T-helper 1 cell treated with Interleukin-12 subunit alpha and Interleukin-12 subunit beta and Interleukin-4 antibody, amounts not matched to agents 30 μg/mL and 1 μg/mL, for 36 hours (primary cell): Measurements from ENCODE around the gene CREB3.
A peak's percentile ranks its signal among the peaks of the same experiment; 100 is the strongest.

ENCODE experiments used
- H3K27ac Mint-ChIP-seq: one replicate; pipeline ENCODE4 v1.8.0; 2021; ENCODE audit warnings: mild to moderate bottlenecking, mixed read lengths
- H3K27me3 Mint-ChIP-seq: one replicate; pipeline ENCODE4 v1.8.0; 2021; ENCODE audit warnings: low read depth, mixed read lengths
- H3K36me3 Mint-ChIP-seq: one replicate; pipeline ENCODE4 v1.8.0; 2021; ENCODE audit warnings: low read depth, mixed read lengths
- H3K4me1 Mint-ChIP-seq: one replicate; pipeline ENCODE4 v1.8.0; 2021; ENCODE audit warnings: low read depth, mixed read lengths
- H3K4me3 Mint-ChIP-seq: one replicate; pipeline ENCODE4 v1.8.0; 2021; ENCODE audit warnings: mild to moderate bottlenecking, moderate library complexity, mixed read lengths
- H3K9me3 Mint-ChIP-seq: one replicate; pipeline ENCODE4 v1.8.0; 2021; ENCODE audit warnings: mixed read lengths

Gene CREB3

GRCh38 chr9:35728041-35728971 lies 4.2 kb upstream of the CREB3 start:
- peaks cover 20% of the 10 kb centered on the region for H3K36me3 Mint-ChIP-seq
- no peaks in the 10 kb centered on the region for H3K27me3 Mint-ChIP-seq
- no peak overlapping the region for H3K4me3 Mint-ChIP-seq
- no peaks in the 10 kb centered on the region for H3K9me3 Mint-ChIP-seq
- H3K27ac Mint-ChIP-seq, result no peak overlapping the region
- H3K4me1 Mint-ChIP-seq, result peaks cover 12% of the 10 kb centered on the region

DNA sequence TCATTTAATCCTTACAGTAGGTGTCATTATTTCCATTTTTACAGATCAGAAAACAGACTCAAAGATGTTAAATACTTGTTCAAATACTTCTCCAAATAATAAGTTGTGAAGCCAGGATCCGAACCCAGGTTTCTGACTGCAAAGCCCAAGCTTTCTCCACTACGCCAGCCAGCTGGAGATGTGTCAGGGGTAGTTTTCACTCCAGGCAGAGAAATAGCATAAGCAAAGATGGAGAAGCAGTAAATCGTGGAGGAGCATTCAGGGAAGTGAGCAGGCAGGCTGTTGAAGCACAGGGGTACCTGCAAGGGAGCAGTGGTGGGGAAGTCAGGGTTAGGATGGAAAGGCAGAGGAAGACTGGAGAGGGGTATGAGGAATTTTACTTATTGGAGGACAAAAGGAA lies 3.4 kb upstream of the CREB3 start:
- Mint-ChIP-seq H3K4me3 (no peak overlapping the region), H3K4me1 (peaks cover 12% of the 10 kb centered on the region), H3K27ac (no peak overlapping the region), H3K27me3 (no peaks in the 10 kb centered on the region), H3K36me3 (peaks cover 20% of the 10 kb centered on the region), H3K9me3 (no peaks in the 10 kb centered on the region)

DNA sequence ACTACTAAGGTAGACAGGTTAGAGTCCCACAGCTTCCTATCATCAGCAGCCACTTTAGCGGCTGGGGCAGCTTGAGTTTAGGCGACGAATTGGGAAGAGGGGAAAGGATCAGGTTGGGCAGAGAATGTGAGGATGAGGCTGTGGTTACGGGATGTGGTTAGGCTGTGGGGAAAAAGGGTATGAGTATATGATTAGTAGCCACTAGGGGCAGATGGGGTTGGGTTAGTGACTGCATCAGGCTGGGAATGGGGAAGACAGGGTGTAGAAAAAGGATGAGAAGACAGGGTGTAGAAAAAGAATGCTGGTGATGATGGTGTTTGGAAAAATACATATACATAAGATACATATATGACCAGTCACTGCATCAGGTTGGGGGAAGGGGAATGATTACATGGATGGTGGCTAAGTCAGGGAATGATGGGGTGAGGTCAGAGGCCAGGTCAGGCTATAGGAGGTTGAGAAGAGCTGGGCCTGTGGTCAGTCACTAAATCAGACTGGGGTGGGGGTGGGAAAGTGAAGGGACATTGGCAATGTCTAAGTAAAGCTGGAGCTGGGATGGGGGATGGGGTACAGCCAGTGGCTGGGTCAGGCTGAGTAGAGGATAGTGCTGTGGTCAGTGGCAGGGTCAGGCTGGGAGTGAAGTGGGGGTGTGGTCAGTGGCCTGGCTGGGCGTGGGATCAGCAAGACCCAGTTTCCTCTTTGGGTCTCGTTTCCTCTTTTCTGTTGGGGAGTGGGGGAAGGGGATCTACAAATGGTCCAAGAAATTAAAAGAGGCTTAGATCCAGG lies 2.6 kb upstream of the CREB3 start:
- no peak overlapping the region for H3K4me3 Mint-ChIP-seq
- H3K36me3 Mint-ChIP-seq, result peaks cover 17% of the 10 kb centered on the region
- H3K4me1 Mint-ChIP-seq, result peaks cover 12% of the 10 kb centered on the region
- no peaks in the 10 kb centered on the region for H3K9me3 Mint-ChIP-seq
- H3K27me3 Mint-ChIP-seq, result no peaks in the 10 kb centered on the region
- peak overlapping the region; percentile 50 for H3K27ac Mint-ChIP-seq

GRCh38 chr9:35730486-35730854 lies 2.0 kb upstream of the CREB3 start:
- Mint-ChIP-seq H3K9me3 (no peaks in the 10 kb centered on the region), H3K27me3 (no peaks in the 10 kb centered on the region), H3K4me3 (no peak overlapping the region), H3K27ac (peak overlapping the region; percentile 50), H3K36me3 (peaks cover 21% of the 10 kb centered on the region), H3K4me1 (peaks cover 15% of the 10 kb centered on the region)

DNA sequence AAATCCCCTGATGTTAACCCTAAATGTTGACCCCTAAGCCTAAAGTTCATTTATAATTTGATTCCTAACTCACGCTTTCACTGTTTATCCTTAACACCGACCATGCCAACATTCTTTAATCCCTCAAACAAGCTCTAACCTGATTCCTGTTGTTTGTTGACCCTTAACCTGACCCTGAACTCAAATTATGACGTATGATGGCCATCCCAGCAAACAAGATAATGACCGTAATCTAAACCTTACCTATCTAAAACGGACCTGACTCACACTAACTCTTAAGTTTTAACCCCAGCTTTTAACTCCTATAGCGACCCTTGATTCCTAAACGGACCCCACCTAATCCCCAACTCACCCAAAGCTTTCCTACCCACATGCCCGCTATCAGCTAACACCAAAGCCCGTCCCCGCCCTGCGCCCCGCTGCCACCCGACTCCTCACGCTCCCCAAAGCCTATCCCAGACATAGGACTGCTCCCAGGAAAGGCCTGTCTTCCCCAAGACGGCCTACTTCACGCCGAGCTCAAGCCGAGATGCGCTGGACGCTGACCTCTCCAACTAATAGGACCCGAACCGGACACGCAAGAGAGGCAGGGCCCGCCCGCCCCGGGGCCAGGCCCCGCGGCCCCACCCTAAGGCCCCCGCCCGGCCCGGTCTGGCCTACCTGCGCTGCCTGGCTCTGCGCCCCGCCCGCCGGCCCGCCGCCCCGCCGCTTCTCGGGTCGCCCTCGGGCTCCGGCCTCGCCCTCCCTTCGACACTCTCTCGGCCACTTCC lies 866 bp upstream of the CREB3 start:
- H3K36me3 Mint-ChIP-seq, result peaks cover 22% of the 10 kb centered on the region
- no peaks in the 10 kb centered on the region for H3K27me3 Mint-ChIP-seq
- H3K27ac Mint-ChIP-seq, result peak overlapping the region; percentile 92
- H3K4me3 Mint-ChIP-seq, result peak overlapping the region; percentile 93
- no peaks in the 10 kb centered on the region for H3K9me3 Mint-ChIP-seq
- H3K4me1 Mint-ChIP-seq, result peaks cover 18% of the 10 kb centered on the region

GRCh38 chr9:35732800-35733541 lies 505 bp downstream of the CREB3 start:
- no peaks in the 10 kb centered on the region for H3K9me3 Mint-ChIP-seq
- peak overlapping the region; percentile 92 for H3K27ac Mint-ChIP-seq
- H3K4me3 Mint-ChIP-seq, result peak overlapping the region; percentile 93
- H3K27me3 Mint-ChIP-seq, result no peaks in the 10 kb centered on the region
- H3K4me1 Mint-ChIP-seq, result peaks cover 18% of the 10 kb centered on the region
- peaks cover 24% of the 10 kb centered on the region for H3K36me3 Mint-ChIP-seq

- peaks cover 35% of the 10 kb centered on the region for H3K36me3 Mint-ChIP-seq
- no peaks in the 10 kb centered on the region for H3K9me3 Mint-ChIP-seq
- H3K4me3 Mint-ChIP-seq, result no peak overlapping the region
- no peak overlapping the region for H3K27ac Mint-ChIP-seq
- H3K27me3 Mint-ChIP-seq, result no peaks in the 10 kb centered on the region
- H3K4me1 Mint-ChIP-seq, result peaks cover 18% of the 10 kb centered on the region
These were observed 1.6 kb downstream of the CREB3 start for GRCh38 chr9:35734096-35734495.

DNA sequence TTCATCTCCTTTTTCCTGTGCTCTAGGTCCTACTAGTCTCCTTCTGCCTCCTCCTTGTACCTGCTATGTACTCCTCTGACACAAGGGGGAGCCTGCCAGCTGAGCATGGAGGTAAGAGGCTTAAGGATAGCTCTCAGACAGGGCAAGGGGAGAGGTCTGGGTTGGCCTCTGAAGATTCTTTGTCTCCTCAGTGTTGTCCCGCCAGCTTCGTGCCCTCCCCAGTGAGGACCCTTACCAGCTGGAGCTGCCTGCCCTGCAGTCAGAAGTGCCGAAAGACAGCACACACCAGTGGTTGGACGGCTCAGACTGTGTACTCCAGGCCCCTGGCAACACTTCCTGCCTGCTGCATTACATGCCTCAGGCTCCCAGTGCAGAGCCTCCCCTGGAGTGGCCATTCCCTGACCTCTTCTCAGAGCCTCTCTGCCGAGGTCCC lies 3.8 kb downstream of the CREB3 start:
- no peaks in the 10 kb centered on the region for H3K9me3 Mint-ChIP-seq
- no peaks in the 10 kb centered on the region for H3K27me3 Mint-ChIP-seq
- no peak overlapping the region for H3K27ac Mint-ChIP-seq
- peaks cover 37% of the 10 kb centered on the region for H3K36me3 Mint-ChIP-seq
- peaks cover 16% of the 10 kb centered on the region for H3K4me1 Mint-ChIP-seq
- no peak overlapping the region for H3K4me3 Mint-ChIP-seq

GRCh38 chr9:35737143-35737542 lies 4.7 kb downstream of the CREB3 start:
- Mint-ChIP-seq H3K27me3 (no peaks in the 10 kb centered on the region), H3K4me3 (no peak overlapping the region), H3K36me3 (peaks cover 43% of the 10 kb centered on the region), H3K4me1 (peaks cover 21% of the 10 kb centered on the region), H3K9me3 (no peaks in the 10 kb centered on the region), H3K27ac (no peak overlapping the region)

GRCh38 chr9:35738186-35738585 lies 5.7 kb downstream of the CREB3 start:
- H3K27me3 Mint-ChIP-seq, result no peaks in the 10 kb centered on the region
- no peak overlapping the region for H3K4me3 Mint-ChIP-seq
- H3K27ac Mint-ChIP-seq, result no peak overlapping the region
- peaks cover 50% of the 10 kb centered on the region for H3K36me3 Mint-ChIP-seq
- peaks cover 21% of the 10 kb centered on the region for H3K4me1 Mint-ChIP-seq
- H3K9me3 Mint-ChIP-seq, result no peaks in the 10 kb centered on the region

GRCh38 chr9:35738924-35739323 lies 6.5 kb downstream of the CREB3 start:
- Mint-ChIP-seq H3K4me3 (no peak overlapping the region), H3K27ac (no peak overlapping the region), H3K9me3 (no peaks in the 10 kb centered on the region), H3K36me3 (peaks cover 55% of the 10 kb centered on the region), H3K27me3 (no peaks in the 10 kb centered on the region), H3K4me1 (peaks cover 23% of the 10 kb centered on the region)

- peaks cover 25% of the 10 kb centered on the region for H3K4me1 Mint-ChIP-seq
- peaks cover 55% of the 10 kb centered on the region for H3K36me3 Mint-ChIP-seq
- H3K9me3 Mint-ChIP-seq, result no peaks in the 10 kb centered on the region
- no peaks in the 10 kb centered on the region for H3K27me3 Mint-ChIP-seq
- no peak overlapping the region for H3K4me3 Mint-ChIP-seq
- no peak overlapping the region for H3K27ac Mint-ChIP-seq
These were observed 7.8 kb downstream of the CREB3 start for GRCh38 chr9:35740243-35740642.

- Mint-ChIP-seq H3K4me3 (no peak overlapping the region), H3K36me3 (peaks cover 53% of the 10 kb centered on the region), H3K9me3 (no peaks in the 10 kb centered on the region), H3K27me3 (no peaks in the 10 kb centered on the region), H3K27ac (no peak overlapping the region), H3K4me1 (peaks cover 29% of the 10 kb centered on the region)
These were observed 9.3 kb downstream of the CREB3 start for GRCh38 chr9:35741740-35742139.

DNA sequence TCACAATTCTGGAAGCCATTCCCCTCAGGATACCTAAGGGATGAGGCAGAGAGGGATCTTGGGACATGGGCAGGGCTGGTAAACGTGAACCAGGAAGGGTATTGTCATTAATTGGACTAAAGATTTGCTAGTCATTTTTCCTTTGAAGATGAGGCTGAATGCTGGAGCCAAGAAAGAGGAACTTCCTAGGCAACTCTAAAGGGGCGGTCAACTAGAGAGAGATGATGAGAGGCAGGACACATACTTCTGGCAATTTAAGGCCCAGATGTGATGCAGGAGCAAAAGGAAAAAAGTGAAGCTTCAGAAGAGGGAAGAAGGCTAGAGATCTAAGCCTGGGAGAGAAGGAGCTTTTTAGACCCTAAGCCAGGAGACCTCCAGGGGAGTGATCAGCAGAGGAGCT lies 11.0 kb downstream of the CREB3 start:
- Mint-ChIP-seq H3K27ac (no peak overlapping the region), H3K36me3 (peaks cover 41% of the 10 kb centered on the region), H3K27me3 (no peaks in the 10 kb centered on the region), H3K9me3 (no peaks in the 10 kb centered on the region), H3K4me3 (no peak overlapping the region), H3K4me1 (peaks cover 44% of the 10 kb centered on the region)
